Measurements from ENCODE around the gene ADGRE2. TPM values are rescaled to one million over a fixed set of nuclear protein-coding genes. Genes with fewer than 3 reads are reported as not detected.
A peak's percentile ranks its signal among the peaks of the same experiment; 100 is the strongest.
"Not testable (repeated sequence)": the region's sequence is repeated elsewhere in the genome, so short reads cannot be mapped to it uniquely, and the experiment has no call there.

Gene ADGRE2
- 0.29 and 0.59 TPM in 2 replicates for total RNA-seq (2014; rRNA removed; shearing (Covaris generic))
- polyA plus RNA-seq (2015; cell fraction: cytosol; rRNA removed), result 1.1 and 1.3 TPM in 2 replicates
- polyA plus RNA-seq (2015; cell fraction: nucleus; rRNA removed), result 1.1 and 6.4 TPM in 2 replicates

DNA sequence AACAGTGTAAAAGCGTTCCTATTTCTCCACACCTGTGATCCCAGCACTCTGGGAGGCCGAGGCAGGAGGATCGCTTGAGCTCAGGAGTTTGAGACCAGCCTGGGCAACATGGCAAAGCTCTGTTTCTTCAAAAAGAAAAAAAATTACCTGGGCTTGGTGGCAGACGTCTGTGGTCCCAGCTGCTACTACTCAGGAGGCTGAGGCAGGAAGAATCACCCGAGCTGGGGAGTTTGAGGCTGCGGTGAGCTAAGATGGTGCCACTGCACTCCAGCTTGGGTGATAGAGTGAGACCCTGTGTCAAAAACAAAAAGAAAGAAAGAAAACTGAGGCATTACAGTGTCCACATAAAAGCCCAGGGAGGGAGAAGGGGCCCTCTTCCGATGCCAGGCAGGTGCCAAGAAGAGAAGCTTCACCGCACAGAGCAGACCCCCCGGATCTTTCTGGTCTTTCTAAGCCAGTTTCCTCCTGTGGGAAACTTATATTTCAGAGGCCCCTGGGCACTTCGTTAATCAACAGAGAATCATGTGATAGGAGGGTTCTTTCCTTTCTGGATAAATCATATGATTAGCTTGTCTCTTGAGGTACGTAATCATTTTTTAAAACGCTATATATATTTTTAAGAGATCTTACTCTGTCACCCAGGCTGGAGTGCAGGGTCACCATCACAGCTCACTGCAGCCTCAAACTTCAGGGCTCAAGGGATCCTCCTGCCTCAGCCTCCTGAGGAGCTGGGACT lies at the start of gene ADGRE2:
Gene ADGRE2 (minus strand): TSS at position 451 of the 736 bp plus-strand sequence. CDS start 1,804 bp downstream, outside the sequence.
- in situ Hi-C loops (cut with HindIII; ENCODE audit: low pct_unique_long_range_greater_than_20kb, low sequenced_read_pairs); DNase-seq (ENCODE audit: low read depth, low spot score): not testable (repeated sequence)

DNA sequence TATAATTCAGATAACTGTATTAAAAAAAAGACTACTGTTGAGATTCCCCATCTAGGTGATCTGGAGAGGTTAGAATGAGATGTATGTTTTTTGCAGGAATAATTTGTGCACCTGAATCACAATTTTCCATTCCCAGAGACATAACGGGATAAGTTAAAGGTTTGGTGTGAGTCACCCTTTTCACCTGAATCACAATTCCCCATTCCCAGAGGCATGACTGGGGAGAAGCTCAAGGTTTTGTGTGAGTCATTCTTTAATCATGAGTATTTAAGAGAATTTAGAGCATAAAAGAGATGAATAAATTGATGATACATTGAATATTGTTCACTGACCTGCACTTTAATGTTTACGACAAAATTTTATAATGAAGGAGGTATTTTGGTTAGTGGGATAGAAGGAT lies 47.6 kb upstream of the ADGRE2 start:
- DNase-seq (ENCODE audit: low read depth, low spot score), result no peak
- in situ Hi-C loops (cut with HindIII; ENCODE audit: low pct_unique_long_range_greater_than_20kb, low sequenced_read_pairs), result no loop called here

DNA sequence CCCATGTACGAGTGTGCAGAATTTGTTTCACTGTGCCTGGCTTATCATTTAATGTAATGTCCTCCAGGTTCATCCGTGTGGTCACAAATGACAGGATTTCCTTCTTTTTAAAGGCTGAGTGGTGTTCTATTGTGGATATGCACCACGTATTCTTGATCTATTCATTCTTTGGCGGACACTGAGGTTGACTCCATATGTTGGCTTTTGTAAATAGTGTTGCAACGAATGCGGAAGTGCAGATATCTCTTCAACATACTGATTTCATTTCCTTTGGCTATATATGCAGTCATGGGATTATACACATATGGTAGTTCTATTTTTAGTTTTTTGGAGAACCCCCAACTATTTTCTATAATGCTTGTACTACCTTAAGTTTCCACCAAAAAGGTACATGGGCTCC lies 43.6 kb upstream of the ADGRE2 start:
- in situ Hi-C loops (cut with HindIII; ENCODE audit: low pct_unique_long_range_greater_than_20kb, low sequenced_read_pairs), result no loop called here
- DNase-seq (ENCODE audit: low read depth, low spot score), result no peak

DNA sequence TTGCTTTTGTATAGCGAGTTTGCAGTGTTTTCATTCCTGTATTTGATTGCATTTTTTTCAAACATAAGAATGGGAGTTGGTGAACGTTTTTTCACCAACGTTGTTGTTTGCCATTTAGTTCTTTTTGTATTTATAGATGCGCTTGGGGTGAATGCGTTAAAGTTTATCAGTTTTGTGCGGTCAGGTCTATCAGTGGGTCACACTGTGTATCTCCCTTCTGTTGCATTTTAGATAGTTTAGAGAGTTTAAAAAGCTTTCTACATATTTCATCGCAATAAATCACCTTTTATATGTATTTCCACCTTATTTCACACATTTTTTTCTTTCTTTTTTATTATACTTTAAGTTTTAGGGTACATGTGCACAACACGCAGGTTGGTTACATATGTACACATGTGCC lies 40.2 kb upstream of the ADGRE2 start:
- in situ Hi-C loops (cut with HindIII; ENCODE audit: low pct_unique_long_range_greater_than_20kb, low sequenced_read_pairs), result no loop called here
- DNase-seq (ENCODE audit: low read depth, low spot score), result no peak

DNA sequence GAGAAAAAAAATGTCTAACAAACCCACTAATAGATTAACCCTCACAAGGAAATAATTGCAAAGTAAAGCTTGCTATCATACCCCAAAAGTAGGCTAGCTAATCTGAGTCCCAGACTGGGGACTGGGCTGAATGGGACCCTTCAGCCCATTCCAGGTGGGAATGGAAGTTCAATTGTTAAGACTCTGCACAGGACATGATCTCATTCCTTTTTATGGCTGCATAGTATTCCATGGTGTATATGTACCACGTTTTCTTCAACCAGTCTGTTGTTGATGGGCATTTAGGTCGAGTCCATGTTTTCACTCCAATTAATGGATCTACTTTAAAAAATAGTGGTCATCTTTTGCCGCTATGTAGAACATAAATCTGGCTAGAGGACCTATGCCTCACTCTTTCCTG lies 38.7 kb upstream of the ADGRE2 start:
- no peak for DNase-seq (ENCODE audit: low read depth, low spot score)
- in situ Hi-C loops (cut with HindIII; ENCODE audit: low pct_unique_long_range_greater_than_20kb, low sequenced_read_pairs), result no loop called here

DNA sequence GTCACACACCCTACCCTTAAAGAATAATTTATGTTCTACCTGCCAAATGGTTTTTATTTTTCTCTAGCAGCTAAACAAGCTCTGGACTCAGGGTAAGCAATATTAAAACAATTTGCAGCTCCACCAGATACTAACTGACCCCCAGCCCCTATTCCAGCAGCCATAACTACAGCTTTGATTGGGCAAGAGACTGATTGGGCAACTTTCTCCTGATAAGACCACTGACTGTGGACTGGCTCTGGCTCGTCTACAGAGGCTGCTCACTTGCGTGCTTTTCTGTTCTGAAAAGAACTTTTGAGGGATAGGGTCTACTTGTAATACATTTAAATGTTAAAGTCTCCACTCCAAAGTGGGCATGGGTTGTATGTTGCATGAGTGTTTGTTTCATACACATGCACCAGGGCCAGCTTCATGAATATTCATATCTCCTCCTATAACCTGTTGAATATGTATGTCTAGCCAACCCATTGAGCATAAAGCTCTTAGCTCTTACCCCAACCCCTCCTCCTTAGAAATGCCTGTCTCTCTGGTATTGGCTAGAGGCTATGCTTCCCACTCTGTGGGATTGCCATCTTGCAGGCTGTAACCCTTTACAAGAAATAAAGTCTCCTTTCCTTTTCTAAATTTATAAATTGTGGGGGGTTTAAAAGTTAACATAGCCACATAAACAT lies 36.8 kb upstream of the ADGRE2 start:
- in situ Hi-C loops (cut with HindIII; ENCODE audit: low pct_unique_long_range_greater_than_20kb, low sequenced_read_pairs), result no loop called here
- DNase-seq (ENCODE audit: low read depth, low spot score), result no peak

DNA sequence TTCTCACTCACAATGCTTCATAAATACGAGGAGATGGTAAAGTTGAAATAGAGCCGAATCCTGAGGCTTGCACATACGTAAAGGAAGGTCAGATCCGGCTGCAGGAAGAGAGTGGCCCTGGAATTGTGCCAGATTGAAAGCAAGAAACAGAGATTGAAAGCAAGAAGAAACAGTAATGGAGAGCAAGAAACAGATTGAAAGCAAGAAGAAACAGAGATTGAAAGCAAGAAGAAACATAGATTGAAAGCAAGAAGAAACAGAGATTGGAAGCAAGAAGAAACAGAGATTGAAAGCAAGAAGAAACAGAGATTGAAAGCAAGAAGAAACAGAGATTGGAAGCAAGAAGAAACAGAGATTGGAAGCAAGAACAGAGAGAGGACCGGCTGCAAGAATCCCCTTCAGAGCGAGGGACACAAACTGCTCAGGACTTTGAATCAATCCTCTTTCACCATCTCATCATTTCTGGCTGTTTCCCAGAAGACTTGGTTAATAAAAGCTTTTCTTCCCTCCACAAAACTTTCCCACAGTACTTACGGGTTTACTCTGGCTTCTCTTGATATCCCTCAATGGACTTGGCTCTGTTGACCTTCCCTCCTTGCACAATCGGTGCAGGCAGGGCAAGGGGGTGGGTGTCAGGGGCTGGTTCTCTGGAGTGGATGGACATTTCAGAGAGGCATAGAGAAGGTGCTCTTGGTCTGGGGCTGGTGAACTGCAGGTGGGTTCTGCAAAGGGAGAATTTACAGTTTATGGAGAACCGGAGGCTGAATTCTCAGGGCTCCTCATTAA lies 31.1 kb upstream of the ADGRE2 start:
- in situ Hi-C loops (cut with HindIII; ENCODE audit: low pct_unique_long_range_greater_than_20kb, low sequenced_read_pairs), result no loop called here
- DNase-seq (ENCODE audit: low read depth, low spot score), result peak; percentile 61

DNA sequence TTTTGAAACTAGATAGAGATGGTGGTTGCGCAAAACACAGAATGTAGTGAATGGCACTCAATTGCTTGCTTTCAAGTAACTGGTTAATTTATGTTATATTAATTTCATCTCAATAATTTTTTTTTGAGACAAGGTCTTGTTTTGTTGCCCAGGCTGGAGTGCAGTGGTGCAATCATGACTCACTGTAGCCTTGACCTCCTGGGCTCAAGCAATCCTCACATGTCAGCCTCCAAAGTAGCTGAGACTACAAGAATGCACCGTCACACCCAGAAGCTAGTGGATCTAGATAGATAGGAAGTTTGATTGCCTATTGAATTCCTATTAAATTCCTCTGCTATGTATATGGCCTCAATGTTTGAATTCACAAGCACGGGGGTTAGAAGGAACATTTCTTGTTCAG lies 26.4 kb upstream of the ADGRE2 start:
- in situ Hi-C loops (cut with HindIII; ENCODE audit: low pct_unique_long_range_greater_than_20kb, low sequenced_read_pairs), result no loop called here
- no peak for DNase-seq (ENCODE audit: low read depth, low spot score)

DNA sequence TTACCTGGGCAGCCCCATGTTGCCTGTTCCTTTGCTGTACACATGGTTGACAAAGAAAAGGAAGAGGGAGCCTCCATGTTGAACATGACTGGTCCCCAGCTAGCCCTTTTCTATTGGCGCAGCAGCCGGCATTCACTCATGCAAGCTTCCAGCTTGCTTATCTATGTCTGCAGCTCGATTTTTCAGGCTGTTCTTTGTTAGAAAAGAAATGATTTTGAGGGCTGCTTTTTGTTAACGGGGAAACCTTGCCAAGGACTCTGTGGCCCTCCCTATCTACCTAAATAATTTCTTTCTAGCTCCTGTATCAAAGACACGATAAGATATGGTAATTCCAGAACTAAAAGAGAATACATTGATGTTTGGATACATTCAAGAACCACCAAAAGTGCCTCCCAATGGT lies 20.4 kb upstream of the ADGRE2 start:
- in situ Hi-C loops (cut with HindIII; ENCODE audit: low pct_unique_long_range_greater_than_20kb, low sequenced_read_pairs), result no loop called here
- no peak for DNase-seq (ENCODE audit: low read depth, low spot score)

DNA sequence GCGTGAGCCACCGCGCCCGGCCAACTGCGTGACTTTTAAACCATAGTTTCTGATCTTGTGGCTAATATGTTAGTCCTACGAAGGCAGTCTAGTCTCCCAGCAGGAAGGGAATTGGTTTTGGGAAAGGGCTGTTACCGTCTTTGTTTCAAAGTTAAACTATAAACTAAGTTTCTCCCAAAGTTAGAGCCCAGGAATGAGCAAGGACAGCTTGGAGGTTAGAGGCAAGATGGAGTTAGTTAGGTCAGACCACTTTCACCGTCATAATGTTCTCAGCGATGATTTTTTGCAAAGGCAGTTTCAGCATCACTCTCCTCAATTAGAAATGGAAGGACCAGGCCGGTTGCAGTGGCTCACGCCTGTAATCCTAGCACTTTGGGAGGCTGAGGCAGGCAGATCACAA lies 17.7 kb upstream of the ADGRE2 start:
- DNase-seq (ENCODE audit: low read depth, low spot score), result no peak
- in situ Hi-C loops (cut with HindIII; ENCODE audit: low pct_unique_long_range_greater_than_20kb, low sequenced_read_pairs), result no loop called here

DNA sequence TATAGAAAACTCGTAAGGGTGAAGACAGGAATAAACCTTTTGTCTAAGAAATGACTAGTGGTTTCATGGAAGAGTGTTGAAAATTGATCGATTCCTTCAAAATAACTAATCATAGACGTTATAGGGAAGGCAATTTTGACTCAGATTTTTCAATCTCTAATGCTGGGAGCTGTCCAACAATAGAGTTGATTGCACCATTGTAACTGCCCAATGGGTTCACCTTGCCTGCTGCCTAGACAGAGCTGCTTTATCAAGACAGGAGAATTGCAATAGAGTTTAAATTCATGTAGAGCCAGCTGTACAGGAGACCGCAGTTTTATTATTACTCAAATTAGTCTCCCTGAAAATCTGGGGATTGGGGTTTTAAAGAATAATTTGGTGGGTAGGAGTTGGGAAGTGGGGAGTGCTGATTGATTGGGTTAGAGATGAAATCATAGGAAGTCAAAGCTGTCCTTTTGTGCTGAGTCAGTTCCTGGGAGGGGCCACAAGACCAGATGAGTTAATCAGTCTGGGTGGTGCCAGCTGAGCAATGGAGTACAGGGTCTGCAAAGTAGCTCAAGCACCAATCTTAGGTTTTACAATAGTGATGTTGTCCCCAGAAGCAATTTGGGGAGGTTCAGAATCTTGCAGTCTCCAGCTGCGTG lies 16.8 kb upstream of the ADGRE2 start:
- DNase-seq (ENCODE audit: low read depth, low spot score), result no peak
- in situ Hi-C loops (cut with HindIII; ENCODE audit: low pct_unique_long_range_greater_than_20kb, low sequenced_read_pairs), result no loop called here

DNA sequence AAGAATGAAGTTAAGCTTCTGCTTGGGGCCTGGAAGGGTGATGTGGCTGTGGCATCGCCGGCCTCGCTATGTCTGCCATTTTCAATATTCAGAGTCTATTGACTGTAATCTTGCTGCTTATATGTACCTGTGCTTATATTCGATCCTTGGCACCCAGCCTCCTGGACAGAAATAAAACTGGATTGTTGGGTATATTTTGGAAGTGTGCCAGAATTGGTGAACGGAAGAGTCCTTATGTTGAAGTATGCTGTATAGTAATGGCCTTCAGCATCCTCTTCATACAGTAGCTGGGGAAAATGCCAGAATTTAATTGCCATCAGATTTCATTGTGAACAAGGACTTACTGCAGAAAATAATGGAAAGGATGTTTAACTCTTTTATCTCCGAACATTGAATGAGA lies 13.9 kb upstream of the ADGRE2 start:
- DNase-seq (ENCODE audit: low read depth, low spot score); in situ Hi-C loops (cut with HindIII; ENCODE audit: low pct_unique_long_range_greater_than_20kb, low sequenced_read_pairs): not testable (repeated sequence)

DNA sequence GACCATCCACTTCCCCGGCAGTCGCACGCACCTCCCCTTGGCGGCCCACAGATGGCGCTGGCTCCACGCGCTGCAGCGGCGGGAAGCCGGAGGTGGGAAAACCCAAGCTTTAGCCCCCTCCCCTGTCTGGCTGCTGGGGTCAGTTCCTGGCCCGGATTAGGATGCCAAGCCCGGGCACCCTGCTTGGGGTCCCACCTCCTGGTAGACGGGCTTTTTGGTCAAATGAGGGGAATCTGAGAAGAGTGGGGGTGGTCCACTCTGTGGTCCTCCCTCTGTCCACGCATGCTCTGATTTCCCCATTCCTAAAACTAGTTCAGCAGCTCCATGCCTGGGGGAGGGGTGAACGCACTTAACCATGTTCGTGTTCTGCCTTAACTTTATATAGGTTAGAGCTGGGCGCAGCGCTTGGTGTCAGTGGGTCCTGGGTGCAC lies 8.1 kb upstream of the ADGRE2 start:
- in situ Hi-C loops (cut with HindIII; ENCODE audit: low pct_unique_long_range_greater_than_20kb, low sequenced_read_pairs), result no loop called here
- peak; percentile 54 for DNase-seq (ENCODE audit: low read depth, low spot score)

DNA sequence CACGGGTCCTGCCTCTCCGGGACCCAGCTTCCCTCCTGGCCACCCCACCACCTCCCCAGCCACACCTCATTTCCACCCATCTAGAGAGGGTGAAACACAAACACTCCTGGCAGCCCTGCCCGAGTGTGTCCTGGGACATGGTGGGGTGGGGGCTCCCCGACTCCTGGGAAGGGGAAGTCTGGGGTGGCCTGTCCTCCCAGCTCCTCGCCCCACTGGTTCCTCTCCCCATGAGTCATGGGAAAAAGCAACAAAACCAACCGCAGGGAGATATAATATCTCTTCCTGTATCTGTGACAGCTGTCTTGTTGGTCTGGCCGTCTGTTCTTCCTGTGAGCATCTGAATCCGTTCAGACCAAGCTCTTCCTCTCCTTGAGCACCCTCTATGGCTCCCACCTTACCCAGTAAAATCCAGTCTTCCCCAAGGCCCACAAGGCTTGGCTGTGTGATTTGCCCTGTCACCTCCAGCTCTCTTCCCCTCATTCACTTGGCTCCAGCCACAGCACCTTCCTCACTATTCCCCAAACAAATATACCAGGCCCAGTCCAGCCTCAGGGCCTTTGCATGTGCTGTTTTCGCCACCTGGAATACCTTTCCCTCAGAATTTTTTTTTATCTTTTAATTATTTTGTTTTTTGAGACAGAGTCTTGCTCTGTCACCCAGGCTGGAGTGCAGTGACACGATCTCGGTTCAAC lies 6.9 kb upstream of the ADGRE2 start:
- DNase-seq (ENCODE audit: low read depth, low spot score); in situ Hi-C loops (cut with HindIII; ENCODE audit: low pct_unique_long_range_greater_than_20kb, low sequenced_read_pairs): not testable (repeated sequence)

DNA sequence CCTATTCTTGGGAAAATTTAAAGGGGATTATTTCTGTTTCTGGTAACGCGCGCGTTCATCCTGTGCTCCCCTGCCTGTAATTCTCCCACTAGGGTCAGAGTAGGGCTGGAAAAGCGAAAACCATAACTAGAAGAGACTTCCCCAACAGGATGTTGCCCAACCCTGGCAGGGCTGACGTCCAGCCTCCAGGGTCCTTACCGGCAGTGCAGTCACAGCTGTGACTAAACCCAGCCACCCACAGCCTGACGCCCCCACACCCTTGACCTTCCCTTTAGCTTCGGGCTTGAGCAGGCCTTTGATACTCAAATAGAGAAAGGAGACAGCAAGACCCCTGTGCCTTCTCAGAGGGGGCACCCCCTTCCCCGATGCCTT lies 6.4 kb upstream of the ADGRE2 start:
- in situ Hi-C loops (cut with HindIII; ENCODE audit: low pct_unique_long_range_greater_than_20kb, low sequenced_read_pairs); DNase-seq (ENCODE audit: low read depth, low spot score): not testable (repeated sequence)

DNA sequence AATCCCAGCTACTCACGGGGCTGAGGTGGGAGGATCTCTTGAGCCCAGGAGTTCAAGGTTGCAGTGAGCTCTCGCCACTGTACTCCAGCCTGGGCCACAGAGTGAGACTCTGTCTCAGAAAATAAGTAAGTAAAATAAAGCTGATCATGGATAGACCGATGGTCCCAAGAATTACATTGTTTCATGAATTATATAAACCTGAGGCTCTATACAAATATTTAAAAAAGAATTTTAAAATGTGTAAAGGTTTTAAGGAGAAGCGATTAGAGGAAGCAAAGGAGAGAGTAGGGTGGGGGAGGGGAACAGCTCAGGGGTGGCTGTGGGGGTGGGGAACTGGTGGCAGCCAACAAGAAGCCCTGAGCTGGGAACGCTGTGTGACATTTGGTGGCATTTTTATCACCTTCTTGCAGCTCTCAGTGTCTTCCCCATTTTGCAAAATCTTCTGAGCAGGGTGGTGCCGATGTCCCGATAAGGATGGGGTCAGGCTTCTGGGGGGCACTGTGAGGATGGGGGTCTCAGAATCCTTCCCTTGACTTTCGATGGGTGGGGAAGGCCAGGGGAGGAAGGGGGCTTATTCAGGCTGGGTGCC lies 5.1 kb upstream of the ADGRE2 start:
- in situ Hi-C loops (cut with HindIII; ENCODE audit: low pct_unique_long_range_greater_than_20kb, low sequenced_read_pairs); DNase-seq (ENCODE audit: low read depth, low spot score): not testable (repeated sequence)
